OCI-LY1 (cell line): Measurements from ENCODE around the gene PCDH10.
A peak's percentile ranks its signal among the peaks of the same experiment; 100 is the strongest.

ENCODE experiments used
- H2AFZ ChIP-seq: fragments of 200-600 bp; sonication (generic), shearing (Covaris generic); 2 replicates; pipeline ENCODE4 v1.6.0; 2014; ENCODE audit warnings: antibody characterized with exemption, mild to moderate bottlenecking, low read length
- H3F3A ChIP-seq: fragments of 200-600 bp; sonication (generic), shearing (Covaris generic); 2 replicates; pipeline ENCODE4 v1.6.0; 2014; ENCODE audit warnings: mild to moderate bottlenecking, antibody characterized with exemption, low read length, moderate library complexity; ENCODE audit not compliant: insufficient read depth
- H3K27ac ChIP-seq: fragments of 200-600 bp; sonication (generic); 2 replicates; pipeline ENCODE4 v1.5.1; 2014; ENCODE audit warnings: low read length, mixed run types, mild to moderate bottlenecking, low read depth; ENCODE audit not compliant: poor library complexity, severe bottlenecking
- H3K27me3 ChIP-seq: fragments of 200-600 bp; sonication (generic); 2 replicates; pipeline ENCODE4 v1.6.0; 2014; ENCODE audit warnings: antibody characterized with exemption, mild to moderate bottlenecking, low read length, moderate library complexity; ENCODE audit not compliant: insufficient read depth
- H3K36me3 ChIP-seq: fragments of 200-600 bp; sonication (generic); 2 replicates; pipeline ENCODE4 v1.6.1; 2014; ENCODE audit warnings: mild to moderate bottlenecking, antibody characterized with exemption, low read length, moderate library complexity, mixed read lengths; ENCODE audit not compliant: insufficient read depth
- H3K4me1 ChIP-seq: fragments of 200-600 bp; sonication (generic); 2 replicates; pipeline ENCODE4 v1.5.1; 2014; ENCODE audit warnings: mild to moderate bottlenecking, low read length, moderate library complexity; ENCODE audit not compliant: insufficient read depth, severe bottlenecking
- H3K4me2 ChIP-seq: fragments of 200-600 bp; sonication (generic), shearing (Covaris generic); 2 replicates; pipeline ENCODE4 v1.6.1; 2014; ENCODE audit warnings: low read length
- H3K4me3 ChIP-seq: fragments of 200-600 bp; sonication (generic); 2 replicates; pipeline ENCODE4 v1.5.1; 2014; ENCODE audit warnings: low read length, low read depth, mild to moderate bottlenecking, mixed read lengths; ENCODE audit not compliant: poor library complexity, severe bottlenecking
- H3K79me2 ChIP-seq: fragments of 200-600 bp; shearing (Covaris generic); 2 replicates; pipeline ENCODE4 v1.6.1; 2016; ENCODE audit warnings: mixed run types, low read length, mixed read lengths; ENCODE audit not compliant: insufficient read depth
- H3K9ac ChIP-seq: fragments of 200-600 bp; sonication (generic), shearing (Covaris generic); 2 replicates; pipeline ENCODE4 v1.6.1; 2014; ENCODE audit warnings: mild to moderate bottlenecking, low read length, mixed read lengths
- H3K9me2 ChIP-seq: fragments of 200-600 bp; sonication (generic), shearing (Covaris generic); 2 replicates; pipeline ENCODE4 v1.6.1; 2014; ENCODE audit warnings: low read depth, mild to moderate bottlenecking, low read length, mixed read lengths
- H3K9me3 ChIP-seq: fragments of 200-600 bp; shearing (Covaris generic); 2 replicates; pipeline ENCODE4 v1.6.1; 2014; ENCODE audit warnings: low read length, mixed read lengths
- H4K20me1 ChIP-seq: fragments of 200-600 bp; sonication (generic), shearing (Covaris generic); 2 replicates; pipeline ENCODE4 v1.6.0; 2016; ENCODE audit warnings: mild to moderate bottlenecking, low read length; ENCODE audit not compliant: insufficient read depth
- EZH2 ChIP-seq: fragments of 200-600 bp; sonication (generic), shearing (Covaris generic); IDR thresholded peaks from 2 replicates; pipeline ENCODE4 v1.8.0; 2017; ENCODE audit warnings: borderline replicate concordance, mixed run types, mild to moderate bottlenecking, antibody characterized with exemption, low read length, moderate library complexity, mixed read lengths
- TF ChIP-seq, protein P1 (sequence below): fragments of 200-600 bp; sonication (generic), shearing (Covaris generic); IDR thresholded peaks from 2 replicates; pipeline ENCODE4 v1.5.1; 2017; ENCODE audit warnings: mild to moderate bottlenecking, antibody characterized with exemption, low read length, moderate library complexity, mixed read lengths

The PCDH10 gene

DNA sequence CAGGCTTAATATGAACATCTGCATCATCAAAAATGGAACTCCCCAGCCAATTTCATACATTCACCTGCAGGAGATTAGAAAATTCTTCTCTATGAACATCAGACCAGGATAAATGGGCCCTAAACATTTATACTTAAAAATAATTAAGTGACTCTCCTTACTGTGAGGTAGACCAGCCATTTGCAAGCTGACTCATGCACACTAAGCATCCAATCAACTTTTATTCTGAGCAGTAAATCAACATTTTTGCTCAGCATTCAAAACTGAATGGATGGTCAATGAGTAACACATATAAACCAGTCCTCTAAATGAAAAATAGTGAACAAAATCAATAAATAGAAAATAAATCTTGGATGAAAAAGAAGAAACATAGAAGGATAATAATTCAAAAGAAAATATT is 19.9 kb upstream of the PCDH10 start:
- no peaks in the 10 kb centered on the region for H3K27me3 ChIP-seq
- no peak overlapping the region for H3K27ac ChIP-seq
- H3K4me1 ChIP-seq: peaks cover 9% of the 10 kb centered on the region
- H3K79me2 ChIP-seq: no peaks in the 10 kb centered on the region
- no peak overlapping the region for H3K4me3 ChIP-seq
- H3K36me3 ChIP-seq: no peaks in the 10 kb centered on the region
- no peaks in the 10 kb centered on the region for H3K9me2 ChIP-seq
- H3K9me3 ChIP-seq: 0 out of 2 replicates have a peak, but pooled peaks cover 4% of the 10 kb centered on the region
- H3K9ac ChIP-seq: no peak overlapping the region
- TF ChIP-seq, protein P1, sequence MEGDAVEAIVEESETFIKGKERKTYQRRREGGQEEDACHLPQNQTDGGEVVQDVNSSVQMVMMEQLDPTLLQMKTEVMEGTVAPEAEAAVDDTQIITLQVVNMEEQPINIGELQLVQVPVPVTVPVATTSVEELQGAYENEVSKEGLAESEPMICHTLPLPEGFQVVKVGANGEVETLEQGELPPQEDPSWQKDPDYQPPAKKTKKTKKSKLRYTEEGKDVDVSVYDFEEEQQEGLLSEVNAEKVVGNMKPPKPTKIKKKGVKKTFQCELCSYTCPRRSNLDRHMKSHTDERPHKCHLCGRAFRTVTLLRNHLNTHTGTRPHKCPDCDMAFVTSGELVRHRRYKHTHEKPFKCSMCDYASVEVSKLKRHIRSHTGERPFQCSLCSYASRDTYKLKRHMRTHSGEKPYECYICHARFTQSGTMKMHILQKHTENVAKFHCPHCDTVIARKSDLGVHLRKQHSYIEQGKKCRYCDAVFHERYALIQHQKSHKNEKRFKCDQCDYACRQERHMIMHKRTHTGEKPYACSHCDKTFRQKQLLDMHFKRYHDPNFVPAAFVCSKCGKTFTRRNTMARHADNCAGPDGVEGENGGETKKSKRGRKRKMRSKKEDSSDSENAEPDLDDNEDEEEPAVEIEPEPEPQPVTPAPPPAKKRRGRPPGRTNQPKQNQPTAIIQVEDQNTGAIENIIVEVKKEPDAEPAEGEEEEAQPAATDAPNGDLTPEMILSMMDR: no peak
- TF ChIP-seq EZH2: no peak
- H4K20me1 ChIP-seq: no peaks in the 10 kb centered on the region
- no peak overlapping the region for H2AFZ ChIP-seq
- H3K4me2 ChIP-seq: no peak overlapping the region
- H3F3A ChIP-seq: no peaks in the 10 kb centered on the region

DNA sequence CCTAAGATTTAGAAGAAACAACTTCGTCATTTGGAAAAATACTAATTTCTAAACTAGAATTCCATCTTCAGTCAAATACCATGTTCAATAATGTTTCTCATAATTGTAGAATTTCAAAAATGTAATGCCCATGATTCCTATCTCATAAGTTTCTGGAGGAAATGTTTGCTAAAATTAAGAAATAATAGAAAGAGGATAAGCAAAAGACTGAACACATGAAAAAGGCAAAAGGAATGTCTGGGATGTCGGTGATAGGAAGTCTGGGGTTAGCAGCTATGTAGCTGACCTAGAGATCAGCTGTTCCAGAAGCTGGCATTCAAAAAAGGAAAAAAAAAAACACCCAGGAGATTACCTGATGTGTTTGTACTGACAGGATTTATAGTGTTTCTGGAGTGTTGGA is 18.9 kb upstream of the PCDH10 start:
- Histone ChIP-seq H4K20me1 (no peaks in the 10 kb centered on the region), H3K9ac (no peak overlapping the region), H3K9me3 (0 out of 2 replicates have a peak, but pooled peaks cover 4% of the 10 kb centered on the region), H3K4me1 (peaks cover 9% of the 10 kb centered on the region), H3K27me3 (no peaks in the 10 kb centered on the region), H3K4me2 (no peak overlapping the region), H3K79me2 (no peaks in the 10 kb centered on the region), H3K36me3 (no peaks in the 10 kb centered on the region), H2AFZ (no peak overlapping the region), H3K9me2 (no peaks in the 10 kb centered on the region), H3K4me3 (no peak overlapping the region), H3K27ac (no peak overlapping the region), H3F3A (no peaks in the 10 kb centered on the region)
- TF ChIP-seq, protein P1: no peak
- no peak for TF ChIP-seq EZH2

DNA sequence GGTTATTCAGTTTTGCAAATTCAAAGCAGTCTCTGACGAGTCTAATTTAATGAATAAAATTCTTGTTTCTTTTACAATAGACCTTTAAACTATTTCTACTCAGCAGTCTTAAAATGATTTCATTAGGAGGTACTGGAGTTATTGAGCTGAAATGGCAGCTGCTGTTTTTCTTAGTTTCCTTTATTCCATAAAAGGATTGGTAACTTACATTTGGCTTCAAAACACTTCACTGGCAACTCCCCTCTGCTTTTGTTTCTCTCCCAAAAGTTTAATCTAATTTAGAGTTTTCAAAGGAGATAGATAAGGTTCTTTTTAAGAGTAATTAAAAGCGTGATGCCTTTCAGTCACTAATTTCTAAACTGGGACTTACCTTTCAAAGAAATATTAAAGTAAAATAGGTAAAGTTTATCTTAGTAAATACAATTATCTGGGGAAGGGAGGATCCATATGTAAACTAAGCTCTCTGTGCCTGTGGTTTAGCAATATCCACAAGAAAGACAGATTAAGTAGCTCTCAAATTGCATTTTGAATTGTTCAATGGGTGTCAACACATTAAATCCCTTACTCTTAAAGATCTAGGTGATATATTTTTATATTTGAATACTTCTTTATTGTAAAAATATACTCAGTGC is 17.1 kb upstream of the PCDH10 start:
- H3K27me3 ChIP-seq: no peaks in the 10 kb centered on the region
- H3F3A ChIP-seq: no peaks in the 10 kb centered on the region
- H3K4me2 ChIP-seq: no peak overlapping the region
- no peaks in the 10 kb centered on the region for H3K36me3 ChIP-seq
- TF ChIP-seq, protein P1: no peak
- no peak for TF ChIP-seq EZH2
- H3K27ac ChIP-seq: no peak overlapping the region
- H3K9me2 ChIP-seq: no peaks in the 10 kb centered on the region
- H4K20me1 ChIP-seq: no peaks in the 10 kb centered on the region
- peaks cover 10% of the 10 kb centered on the region for H3K4me1 ChIP-seq
- 0 out of 2 replicates have a peak, but pooled peaks cover 4% of the 10 kb centered on the region for H3K9me3 ChIP-seq
- H3K4me3 ChIP-seq: no peak overlapping the region
- peak overlapping the region; percentile 97 for H2AFZ ChIP-seq
- H3K79me2 ChIP-seq: no peaks in the 10 kb centered on the region
- no peak overlapping the region for H3K9ac ChIP-seq
